Stimulated activated naive B cell treated with anti-CD40 and anti-IgM and Interleukin-4, amounts not matched to agents 10 μg/mL and 1 μg/mL and 100 μg/mL, for 72 hours (primary cell): ENCODE measurements around the gene TMEM170B.
"Not testable (repeated sequence)": the region's sequence is repeated elsewhere in the genome, so short reads cannot be mapped to it uniquely, and the experiment has no call there.

Experiments used
- ATAC-seq, 2 donors: fragments of 150-1000 bp; cut with Tn5 transposase; replicated peaks; 2 replicates each; pipeline ENCODE4 v1.10.0; 2021; ENCODE audit warnings: moderate library complexity in 1 of 2
- DNase-seq: peaks from one replicate; pipeline ENCODE4 v3.0.0; 2021
- H3K27ac Mint-ChIP-seq: one replicate; pipeline ENCODE4 v1.8.0; 2022; ENCODE audit warnings: mild to moderate bottlenecking, mixed read lengths
- H3K27me3 Mint-ChIP-seq, 2 donors: one replicate each; pipeline ENCODE4 v1.8.0; 2022; ENCODE audit warnings: mixed read lengths in 2 of 2
- H3K36me3 Mint-ChIP-seq, 2 donors: one replicate each; pipeline ENCODE4 v1.8.0; 2022; ENCODE audit warnings: mixed read lengths in 2 of 2, mild to moderate bottlenecking in 1 of 2
- H3K4me1 Mint-ChIP-seq, 2 donors: one replicate each; pipeline ENCODE4 v1.8.0; 2022; ENCODE audit warnings: mixed read lengths in 2 of 2, mild to moderate bottlenecking in 1 of 2
- H3K4me3 Mint-ChIP-seq, 2 donors: one replicate each; pipeline ENCODE4 v1.8.0; 2022; ENCODE audit warnings: mild to moderate bottlenecking in 2 of 2, mixed read lengths in 2 of 2, moderate library complexity in 1 of 2
- H3K9me3 Mint-ChIP-seq, 2 donors: one replicate each; pipeline ENCODE4 v1.8.0; 2022; ENCODE audit warnings: mixed read lengths in 2 of 2, mild to moderate bottlenecking in 1 of 2

TMEM170B gene

DNA sequence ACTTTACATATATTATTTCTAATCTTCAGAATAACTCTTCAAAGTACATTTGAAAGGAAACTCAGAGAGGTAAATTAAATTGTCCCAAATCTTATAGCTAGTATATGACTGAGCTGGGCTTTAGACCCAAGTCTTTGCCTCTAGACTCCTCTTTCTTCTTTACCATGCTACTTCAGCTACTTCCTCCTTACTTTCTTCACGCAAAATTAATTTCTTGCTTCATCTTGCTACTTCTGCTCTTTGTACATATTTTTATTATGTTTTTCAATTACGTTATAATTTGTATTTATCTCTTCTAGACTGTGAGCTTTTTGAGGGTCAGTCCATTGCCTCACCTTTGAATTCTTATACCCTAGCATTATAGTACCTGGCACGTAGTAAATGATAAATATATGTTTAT lies 5.3 kb downstream of the TMEM170B start:
- DNase-seq (no peak), ATAC-seq (no peak)
- peaks cover 0 to 2% of the 10 kb centered on the region in 2 donors for H3K36me3 Mint-ChIP-seq
- no peak overlapping the region for H3K27ac Mint-ChIP-seq
- no peaks in the 10 kb centered on the region for H3K9me3 Mint-ChIP-seq
- peaks cover 1 to 5% of the 10 kb centered on the region in 2 donors for H3K4me1 Mint-ChIP-seq
- H3K4me3 Mint-ChIP-seq = no peak overlapping the region
- no peaks in the 10 kb centered on the region for H3K27me3 Mint-ChIP-seq

GRCh38 chr6:11543919-11544518 lies 6.5 kb downstream of the TMEM170B start:
- ATAC-seq = no peak
- Mint-ChIP-seq H3K4me1 (peaks cover 0 to under 1% of the 10 kb centered on the region in 2 donors), H3K4me3 (no peak overlapping the region), H3K27ac (no peak overlapping the region), H3K9me3 (no peaks in the 10 kb centered on the region), H3K27me3 (no peaks in the 10 kb centered on the region), H3K36me3 (peaks cover 0 to 3% of the 10 kb centered on the region in 2 donors)
- DNase-seq = no peak

DNA sequence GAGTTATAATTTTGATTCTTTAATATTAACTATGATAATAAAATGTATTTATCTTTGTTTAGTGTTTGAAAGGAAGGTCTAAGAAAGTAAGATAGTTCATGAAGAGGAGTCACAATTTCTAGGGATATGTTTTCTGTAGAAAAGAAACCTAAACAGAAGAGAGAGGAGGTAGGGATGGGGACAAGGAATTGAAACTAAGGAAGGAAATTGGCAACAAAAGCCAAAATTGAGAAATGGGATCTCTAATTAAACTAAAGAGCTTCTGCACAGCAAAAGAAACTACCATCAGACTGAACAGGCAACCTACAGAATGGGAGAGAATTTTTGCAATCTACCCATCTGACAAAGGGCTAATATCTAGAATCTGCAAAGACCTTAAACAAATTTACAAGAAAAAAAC lies 10.3 kb downstream of the TMEM170B start:
- not testable (repeated sequence) for ATAC-seq, H3K4me3 Mint-ChIP-seq, H3K27ac Mint-ChIP-seq, DNase-seq, H3K36me3 Mint-ChIP-seq, H3K27me3 Mint-ChIP-seq, H3K9me3 Mint-ChIP-seq
- peaks cover 4 to 15% of the 10 kb centered on the region in 2 donors for H3K4me1 Mint-ChIP-seq

- DNase-seq, H3K4me3 Mint-ChIP-seq, ATAC-seq, H3K27ac Mint-ChIP-seq, H3K9me3 Mint-ChIP-seq, H3K27me3 Mint-ChIP-seq, H3K36me3 Mint-ChIP-seq: not testable (repeated sequence)
- H3K4me1 Mint-ChIP-seq = peaks cover 5 to 15% of the 10 kb centered on the region in 2 donors
Observed at GRCh38 chr6:11548578-11548977, 11.0 kb downstream of the TMEM170B start.

GRCh38 chr6:11551053-11551452 lies 13.5 kb downstream of the TMEM170B start:
- Mint-ChIP-seq H3K4me3 (no peak overlapping the region), H3K27ac (no peak overlapping the region), H3K4me1 (peaks cover 5 to 15% of the 10 kb centered on the region in 2 donors), H3K9me3 (no peaks in the 10 kb centered on the region), H3K36me3 (peaks cover 0 to 3% of the 10 kb centered on the region in 2 donors), H3K27me3 (no peaks in the 10 kb centered on the region)
- no peak for DNase-seq
- no peak for ATAC-seq

DNA sequence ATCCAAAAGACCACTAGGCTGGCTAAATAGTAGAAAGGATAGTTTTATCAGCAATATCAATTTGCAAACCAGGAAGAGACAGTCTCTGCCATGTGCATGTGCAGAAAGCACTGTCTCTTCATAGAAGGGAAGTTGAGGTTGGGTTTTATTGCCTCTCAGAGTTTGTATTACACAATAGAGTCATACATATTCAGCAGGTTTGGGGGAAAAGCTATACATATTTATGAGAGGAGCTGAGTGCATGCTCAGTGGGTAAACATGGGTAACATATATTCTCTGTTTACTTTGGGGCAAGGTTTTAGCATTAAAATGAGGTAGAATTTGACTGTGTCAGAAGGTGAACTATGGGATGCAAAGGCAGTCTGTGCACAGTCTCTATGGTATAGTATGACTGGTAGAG lies 14.9 kb downstream of the TMEM170B start:
- Mint-ChIP-seq H3K4me1 (peaks cover 5 to 15% of the 10 kb centered on the region in 2 donors), H3K27ac (no peak overlapping the region), H3K36me3 (peaks cover 0 to 3% of the 10 kb centered on the region in 2 donors), H3K9me3 (no peaks in the 10 kb centered on the region), H3K27me3 (no peaks in the 10 kb centered on the region), H3K4me3 (no peak overlapping the region)
- DNase-seq (no peak), ATAC-seq (no peak)

DNA sequence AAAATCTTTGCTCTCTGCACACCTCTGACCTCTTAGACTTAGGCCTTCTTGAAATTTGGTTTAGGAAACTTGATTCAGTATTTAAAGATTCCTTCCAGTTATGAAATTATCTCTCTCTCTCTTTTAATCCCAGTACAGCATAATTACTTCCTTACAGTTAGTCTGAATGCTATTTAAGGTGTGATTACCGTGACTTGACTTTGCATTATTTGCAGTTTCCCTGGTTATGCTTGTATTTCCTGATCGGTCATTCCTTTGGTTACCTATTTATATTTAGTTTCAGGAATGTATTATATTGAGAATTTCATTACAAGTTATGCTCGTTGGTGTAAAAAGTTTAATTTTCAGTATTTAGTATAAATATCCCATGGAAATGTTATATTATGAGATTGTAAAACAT lies 16.3 kb downstream of the TMEM170B start:
- H3K36me3 Mint-ChIP-seq = peaks cover 0 to 2% of the 10 kb centered on the region in 2 donors
- no peak overlapping the region for H3K4me3 Mint-ChIP-seq
- no peak overlapping the region for H3K27ac Mint-ChIP-seq
- no peaks in the 10 kb centered on the region for H3K9me3 Mint-ChIP-seq
- H3K27me3 Mint-ChIP-seq = no peaks in the 10 kb centered on the region
- peaks cover 5 to 15% of the 10 kb centered on the region in 2 donors for H3K4me1 Mint-ChIP-seq
- DNase-seq (no peak), ATAC-seq (no peak)

- H3K4me1 Mint-ChIP-seq = peaks cover 5 to 9% of the 10 kb centered on the region in 2 donors
- H3K27ac Mint-ChIP-seq = peak overlapping the region; percentile 14
- H3K4me3 Mint-ChIP-seq = no peak overlapping the region
- no peak for ATAC-seq
- H3K9me3 Mint-ChIP-seq = no peaks in the 10 kb centered on the region
- peaks cover 0 to 2% of the 10 kb centered on the region in 2 donors for H3K36me3 Mint-ChIP-seq
- H3K27me3 Mint-ChIP-seq = no peaks in the 10 kb centered on the region
- no peak for DNase-seq
Observed at GRCh38 chr6:11556309-11556708, 18.8 kb downstream of the TMEM170B start.

DNA sequence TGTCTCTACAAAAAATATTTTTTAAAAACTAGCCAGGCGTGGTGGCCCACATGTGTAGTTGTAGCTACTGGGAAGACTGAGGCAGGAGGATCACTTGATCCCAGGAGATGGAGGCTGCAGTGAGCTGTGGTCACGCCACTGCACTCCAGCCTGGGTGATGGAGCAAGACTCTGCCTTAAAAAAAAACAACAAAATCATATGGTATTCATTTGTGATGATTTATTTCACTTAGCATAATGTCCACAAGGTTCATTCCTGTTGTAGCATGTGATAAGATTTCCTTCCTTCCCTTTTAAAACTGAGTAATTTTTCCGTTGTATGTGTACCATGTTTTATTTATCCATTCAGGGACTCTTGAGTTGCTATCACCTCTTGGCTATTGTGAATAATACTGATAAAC lies 26.2 kb downstream of the TMEM170B start:
- Mint-ChIP-seq H3K36me3 (peaks cover 16 to 20% of the 10 kb centered on the region in 2 donors), H3K27ac (no peak overlapping the region), H3K27me3 (no peaks in the 10 kb centered on the region), H3K9me3 (no peaks in the 10 kb centered on the region), H3K4me3 (no peak overlapping the region), H3K4me1 (peaks cover 1 to 6% of the 10 kb centered on the region in 2 donors)
- no peak for DNase-seq
- no peak for ATAC-seq

DNA sequence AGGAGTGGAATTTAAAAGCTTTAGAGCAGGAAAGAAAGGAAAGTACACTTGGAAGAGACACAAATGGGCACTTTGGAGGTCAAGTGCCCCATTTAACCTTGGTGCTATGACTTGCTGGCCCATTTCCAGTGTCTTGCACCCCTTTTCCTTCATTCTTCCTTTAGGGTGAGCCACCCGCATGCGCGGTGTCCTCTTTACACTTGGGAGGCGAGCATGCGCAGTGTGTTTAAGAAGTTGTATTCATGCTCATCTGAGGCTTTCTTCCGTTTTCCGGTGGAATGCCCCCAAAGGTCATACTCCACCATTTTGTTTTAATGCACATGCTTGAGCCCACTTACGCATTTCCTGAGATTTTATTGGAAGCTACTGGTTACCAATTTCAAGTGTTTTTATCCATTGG lies 29.1 kb downstream of the TMEM170B start:
- DNase-seq (no peak), ATAC-seq (no peak)
- Mint-ChIP-seq H3K27me3 (no peaks in the 10 kb centered on the region), H3K4me1 (peaks cover 1 to 6% of the 10 kb centered on the region in 2 donors), H3K27ac (no peak overlapping the region), H3K4me3 (no peak overlapping the region), H3K9me3 (no peaks in the 10 kb centered on the region), H3K36me3 (peaks cover 22 to 32% of the 10 kb centered on the region in 2 donors)

- Mint-ChIP-seq H3K4me1 (peaks cover 4 to 12% of the 10 kb centered on the region in 2 donors), H3K27ac (no peak overlapping the region), H3K4me3 (no peak overlapping the region), H3K27me3 (no peaks in the 10 kb centered on the region), H3K36me3 (peaks cover 21 to 32% of the 10 kb centered on the region in 2 donors), H3K9me3 (no peaks in the 10 kb centered on the region)
- ATAC-seq = no peak
- no peak for DNase-seq
Observed at GRCh38 chr6:11571073-11571472, 33.5 kb downstream of the TMEM170B start.

DNA sequence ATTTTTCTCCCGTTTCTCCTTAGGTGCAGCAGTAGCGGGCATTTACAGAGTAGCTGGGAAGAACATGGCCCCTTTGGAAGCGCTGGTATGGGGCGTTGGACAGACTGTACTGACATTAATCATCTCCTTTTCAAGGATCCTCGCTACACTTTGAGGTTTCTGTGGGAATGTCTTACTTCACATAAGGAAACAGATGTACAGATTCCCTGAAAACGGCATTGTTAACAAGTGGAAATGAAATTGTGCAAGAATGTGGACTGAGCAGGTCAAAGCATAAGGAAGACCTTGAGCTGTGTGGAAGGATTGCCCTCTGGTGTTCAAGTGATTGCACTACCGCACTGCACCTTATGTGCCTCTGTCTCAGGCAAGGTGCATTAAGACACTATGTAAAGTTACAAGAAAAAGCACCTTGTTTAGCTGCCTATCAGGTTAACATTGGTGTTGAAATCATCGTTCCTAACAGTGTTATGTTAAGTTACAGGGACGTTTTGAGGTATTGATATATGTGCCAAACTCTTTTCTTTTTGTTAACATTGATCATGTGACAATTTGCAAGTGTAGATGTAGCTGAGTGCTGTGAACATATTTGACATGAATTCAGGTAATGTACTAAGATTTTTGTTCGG lies 38.0 kb downstream of the TMEM170B start:
- ATAC-seq = peak; percentile 99 to 100
- Mint-ChIP-seq H3K9me3 (no peaks in the 10 kb centered on the region), H3K27me3 (no peaks in the 10 kb centered on the region), H3K36me3 (peaks cover 9 to 11% of the 10 kb centered on the region in 2 donors), H3K4me1 (peaks cover 3 to 6% of the 10 kb centered on the region in 2 donors), H3K4me3 (no peak overlapping the region), H3K27ac (peak overlapping the region; percentile 42)
- peak; percentile 46 for DNase-seq

DNA sequence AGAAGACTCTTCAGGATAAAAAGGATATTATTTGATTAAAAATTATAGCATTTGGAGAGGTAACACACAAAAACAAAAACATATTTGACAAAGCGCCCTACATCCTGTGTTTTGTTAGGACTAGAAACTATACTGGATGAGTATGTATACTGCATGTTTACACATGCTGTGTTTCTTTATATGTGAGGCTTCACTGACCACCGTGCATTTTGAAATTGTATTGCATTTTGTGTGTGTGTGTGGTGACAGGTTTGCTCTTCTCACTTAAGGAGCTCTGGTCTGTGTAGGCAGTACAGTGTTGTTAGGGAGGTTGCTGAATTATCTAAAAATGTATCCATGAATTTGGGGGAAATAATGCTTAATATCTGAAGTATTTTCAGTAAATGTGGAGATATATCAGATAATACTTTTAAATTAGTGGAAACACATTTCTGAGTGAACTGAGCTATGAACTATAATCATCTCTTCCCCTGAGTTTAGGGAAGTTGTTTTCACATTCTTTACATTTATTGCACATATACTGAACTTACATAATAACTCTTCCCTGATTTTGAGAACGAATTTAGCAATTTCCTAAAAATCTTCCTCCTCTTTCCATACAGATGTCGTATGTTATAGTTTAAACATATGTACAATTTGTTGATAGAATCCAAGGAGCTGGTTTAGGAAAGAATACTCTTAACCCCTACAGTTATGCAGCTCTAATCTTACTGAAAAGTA lies 43.3 kb downstream of the TMEM170B start:
- ATAC-seq (no peak), DNase-seq (no peak)
- no peaks in the 10 kb centered on the region for H3K9me3 Mint-ChIP-seq
- no peak overlapping the region for H3K4me3 Mint-ChIP-seq
- H3K27ac Mint-ChIP-seq = no peak overlapping the region
- no peaks in the 10 kb centered on the region for H3K27me3 Mint-ChIP-seq
- peaks cover 0 to under 1% of the 10 kb centered on the region in 2 donors for H3K36me3 Mint-ChIP-seq
- no peaks in the 10 kb centered on the region for H3K4me1 Mint-ChIP-seq

DNA sequence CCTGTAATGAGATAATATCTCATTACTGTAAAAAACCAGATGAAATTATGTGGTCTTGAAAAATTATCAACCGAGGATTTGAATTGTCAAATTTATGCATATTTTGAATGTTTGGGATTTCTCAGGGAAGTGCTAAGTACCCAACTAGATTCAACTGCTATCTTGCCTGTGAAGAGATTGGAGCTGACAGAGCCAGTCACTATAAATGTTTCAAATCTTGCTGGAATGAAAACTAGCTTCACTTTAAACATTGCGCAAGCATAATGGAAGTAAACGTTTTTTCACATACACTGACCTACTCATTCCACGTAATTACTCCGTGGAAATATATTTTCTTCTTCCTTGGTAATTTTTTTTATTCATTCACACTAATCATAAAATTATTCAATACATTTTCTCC lies 46.7 kb downstream of the TMEM170B start:
- DNase-seq (no peak), ATAC-seq (no peak)
- no peaks in the 10 kb centered on the region for H3K4me1 Mint-ChIP-seq
- no peak overlapping the region for H3K4me3 Mint-ChIP-seq
- H3K9me3 Mint-ChIP-seq = no peaks in the 10 kb centered on the region
- H3K27me3 Mint-ChIP-seq = no peaks in the 10 kb centered on the region
- H3K36me3 Mint-ChIP-seq = no peaks in the 10 kb centered on the region
- no peak overlapping the region for H3K27ac Mint-ChIP-seq
